Peyer's patch (tissue), 4 donors: Measurements from ENCODE around the gene CABP5. TPM values are rescaled to one million over a fixed set of nuclear protein-coding genes. Genes with fewer than 3 reads are reported as not detected.

Source experiments
- DNase-seq, 3 donors: peaks; one replicate each; pipeline ENCODE4 v3.0.0-alpha.2; 2017 to 2019
- H3K27ac ChIP-seq, 4 donors: fragments of 200-600 bp; sonication (generic); one replicate each; pipeline ENCODE4 v1.5.1; 2016 to 2019
- H3K27me3 ChIP-seq, 2 donors: fragments of 200-600 bp; sonication (generic); one replicate each; pipeline ENCODE4 v1.5.1; 2019
- H3K36me3 ChIP-seq, 3 donors: fragments of 200-600 bp; sonication (generic); one replicate each; pipeline ENCODE4 v1.5.1; 2016 to 2019
- H3K4me1 ChIP-seq, 4 donors: fragments of 200-600 bp; sonication (generic); one replicate each; pipeline ENCODE4 v1.5.1; 2016 to 2019
- H3K4me3 ChIP-seq, 4 donors: fragments of 200-600 bp; sonication (generic); 1 replicate in 3 of 4; 2 replicates in 1 of 4; pipeline ENCODE4 v1.5.1; 2016 to 2019; ENCODE audit warnings: mild to moderate bottlenecking in 1 of 4
- H3K9me3 ChIP-seq, 4 donors: fragments of 200-600 bp; sonication (generic); one replicate each; pipeline ENCODE4 v1.5.1; 2016 to 2019; ENCODE audit warnings: mild to moderate bottlenecking in 1 of 4
- CTCF ChIP-seq, 6 experiments: fragments of 450-650 bp in 4 of 6; fragments of 200-600 bp in 2 of 6; sonication (generic) in 1 of 6; IDR thresholded peaks; one replicate each; pipeline ENCODE4 v1.5.1; 2017 to 2019; ENCODE audit warnings: antibody characterized with exemption in 6 of 6, mild to moderate bottlenecking in 3 of 6, moderate library complexity in 1 of 6
- POLR2A ChIP-seq, 2 donors: fragments of 450-650 bp; IDR thresholded peaks; one replicate each; pipeline ENCODE4 v1.5.1; 2017; ENCODE audit warnings: antibody characterized with exemption in 2 of 2, mild to moderate bottlenecking in 2 of 2, moderate library complexity in 2 of 2
- total RNA-seq, 4 donors: library from RNA; depleted of rRNA; stranded (reverse); fragments of >200 nt; gene quantifications; one replicate each; pipeline ENCODE4 v1.1.0, GENCODE V29; 2016

CABP5 gene
- total RNA-seq, 4 donors from 2014 or later, result not detected

GRCh38 chr19:48010932-48011758, 32.7 kb downstream of the CABP5 start:
- no peaks in the 10 kb centered on the region for H3K9me3 ChIP-seq
- DNase-seq, result no peak
- TF ChIP-seq POLR2A (IDR thresholded peaks at IDR 0.05) (no peak), CTCF (IDR thresholded peaks at IDR 0.05) (no peak)
- no peaks in the 10 kb centered on the region for H3K27me3 ChIP-seq
- H3K36me3 ChIP-seq, result no peaks in the 10 kb centered on the region
- H3K4me1 ChIP-seq, result no peaks in the 10 kb centered on the region
- H3K27ac ChIP-seq, result no peak overlapping the region
- no peak overlapping the region for H3K4me3 ChIP-seq

GRCh38 chr19:48006762-48007161, 37.1 kb downstream of the CABP5 start:
- H3K4me1 ChIP-seq, result no peaks in the 10 kb centered on the region
- H3K27ac ChIP-seq, result no peak overlapping the region
- H3K27me3 ChIP-seq, result no peaks in the 10 kb centered on the region
- H3K9me3 ChIP-seq, result no peaks in the 10 kb centered on the region
- no peaks in the 10 kb centered on the region for H3K36me3 ChIP-seq
- no peak for DNase-seq
- no peak for TF ChIP-seq POLR2A (IDR thresholded peaks at IDR 0.05)
- no peak for TF ChIP-seq CTCF (IDR thresholded peaks at IDR 0.05)
- H3K4me3 ChIP-seq, result no peak overlapping the region

GRCh38 chr19:48004236-48004635, 39.6 kb downstream of the CABP5 start:
- Histone ChIP-seq H3K4me3 (no peak overlapping the region), H3K36me3 (no peaks in the 10 kb centered on the region), H3K27me3 (no peaks in the 10 kb centered on the region), H3K27ac (no peak overlapping the region), H3K4me1 (no peaks in the 10 kb centered on the region), H3K9me3 (no peaks in the 10 kb centered on the region)
- TF ChIP-seq CTCF (IDR thresholded peaks at IDR 0.05) (no peak), POLR2A (IDR thresholded peaks at IDR 0.05) (no peak)
- no peak for DNase-seq

- Histone ChIP-seq H3K9me3 (no peaks in the 10 kb centered on the region), H3K27ac (no peak overlapping the region), H3K4me3 (no peak overlapping the region), H3K27me3 (no peaks in the 10 kb centered on the region), H3K36me3 (no peaks in the 10 kb centered on the region), H3K4me1 (no peaks in the 10 kb centered on the region)
- DNase-seq, result no peak
- no peak for TF ChIP-seq POLR2A (IDR thresholded peaks at IDR 0.05)
- TF ChIP-seq CTCF (IDR thresholded peaks at IDR 0.05), result no peak
Observed at GRCh38 chr19:48000846-48001245, 43.0 kb downstream of the CABP5 start.

- H3K4me1 ChIP-seq, result no peaks in the 10 kb centered on the region
- no peak overlapping the region for H3K4me3 ChIP-seq
- H3K9me3 ChIP-seq, result no peaks in the 10 kb centered on the region
- no peaks in the 10 kb centered on the region for H3K27me3 ChIP-seq
- DNase-seq, result no peak
- H3K27ac ChIP-seq, result no peak overlapping the region
- TF ChIP-seq CTCF (IDR thresholded peaks at IDR 0.05) (no peak), POLR2A (IDR thresholded peaks at IDR 0.05) (no peak)
- H3K36me3 ChIP-seq, result no peaks in the 10 kb centered on the region
Observed at GRCh38 chr19:47998800-47999199, 45.1 kb downstream of the CABP5 start.
